Panc1 (cell line): ENCODE measurements around the gene SLC16A5. TPM values are rescaled to one million over a fixed set of nuclear protein-coding genes. Genes with fewer than 3 reads are reported as not detected.

ENCODE experiments used
- ATAC-seq: fragments of 200-7000 bp; cut with Tn5 transposase; 2 replicates; pipeline ENCODE4 v1.9.1; 2020; ENCODE audit warnings: mild to moderate bottlenecking, moderate library complexity
- BruUV-seq: library from RNA; stranded (reverse); fragments of 400-500 nt; replicated peaks from 2 replicates; lab custom pipeline; 2021; lab: Mats Ljungman, UMichigan
- CTCF ChIA-PET: fragments of 300-600 bp; sonication (Branson Sonifier 250); formaldehyde crosslinking; loops from one replicate; lab custom pipeline; 2022; ENCODE audit warnings: antibody characterized with exemption; lab: Charles Lee
- POLR2A ChIA-PET: fragments of 300-600 bp; sonication (Branson Sonifier 250); formaldehyde crosslinking; loops from one replicate; lab custom pipeline; 2022; ENCODE audit warnings: antibody characterized with exemption; lab: Charles Lee
- DNase-seq: peaks from one replicate; pipeline ENCODE4 v3.0.0-alpha.2; 2010; ENCODE audit warnings: low read depth, low spot score
- H3K27ac ChIP-seq: 2 replicates; pipeline ENCODE4 v1.5.1; 2011; ENCODE audit warnings: mild to moderate bottlenecking, low read length, inconsistent platforms
- H3K27me3 ChIP-seq: fragments of 200-500 bp; sonication (Bioruptor generic); 2 replicates; pipeline ENCODE4 v1.6.0; 2014; ENCODE audit warnings: low read length, inconsistent platforms; ENCODE audit not compliant: control insufficient read depth, insufficient read depth
- H3K36me3 ChIP-seq: fragments of 200-500 bp; sonication (Bioruptor generic); 2 replicates; pipeline ENCODE4 v1.5.1; 2014; ENCODE audit warnings: inconsistent platforms, mild to moderate bottlenecking, low read length, moderate library complexity; ENCODE audit not compliant: control insufficient read depth, insufficient read depth
- H3K4me1 ChIP-seq: 2 replicates; pipeline ENCODE4 v1.5.1; 2011; ENCODE audit warnings: inconsistent platforms, mild to moderate bottlenecking, low read length, moderate library complexity; ENCODE audit not compliant: control insufficient read depth, insufficient read depth
- H3K4me3 ChIP-seq, 2 experiments: 2 replicates each; pipeline ENCODE4 v1.5.1; 2011 to 2012; ENCODE audit warnings: low read depth in 2 of 2, low read length in 2 of 2, mild to moderate bottlenecking in 2 of 2, inconsistent platforms in 1 of 2, moderate library complexity in 1 of 2
- H3K9me3 ChIP-seq: fragments of 200-500 bp; sonication (Bioruptor generic); 2 replicates; pipeline ENCODE4 v1.5.1; 2014; ENCODE audit warnings: low read depth, mild to moderate bottlenecking, inconsistent platforms, low read length, moderate library complexity; ENCODE audit not compliant: control insufficient read depth, insufficient read depth
- POLR2AphosphoS5 ChIP-seq: IDR thresholded peaks from 2 replicates; pipeline ENCODE4 v1.6.1; 2012; ENCODE audit warnings: mild to moderate bottlenecking, low read depth, low read length, moderate library complexity
- SIN3A ChIP-seq: IDR thresholded peaks from 2 replicates; pipeline ENCODE4 v1.6.1; 2012; ENCODE audit warnings: low read depth, mild to moderate bottlenecking, low read length, moderate library complexity, borderline replicate concordance; ENCODE audit not compliant: insufficient read depth
- TCF7L2 ChIP-seq: IDR thresholded peaks from 2 replicates; pipeline ENCODE4 v1.6.1; 2011; ENCODE audit warnings: mild to moderate bottlenecking, low read depth, low read length, inconsistent platforms
- in situ Hi-C: cut with HindIII; loops from 2 replicates; pipeline ENCODE4 v1.10.0; 2016; ENCODE audit warnings: low sequenced_read_pairs, low pct_unique_long_range_greater_than_20kb
- intact Hi-C: fragments of 100-400 bp; cut with micrococcal nuclease; formaldehyde crosslinking; loops from one replicate; pipeline ENCODE4 v1.10.0; 2022; ENCODE audit not compliant: unreplicated experiment
- total RNA-seq: library from RNA; stranded (reverse); gene quantifications from one replicate; pipeline ENCODE4 v1.2.1, GENCODE V29; 2021; ENCODE audit not compliant: unreplicated experiment
- TF ChIP-seq, protein P1 (sequence below): fragments of 450-650 bp; IDR thresholded peaks from 2 replicates; pipeline ENCODE4 v1.5.1; 2017; ENCODE audit warnings: mild to moderate bottlenecking
- TF ChIP-seq, protein P2 (sequence below), 2 experiments: IDR thresholded peaks; 2 replicates each; pipeline ENCODE4 v1.6.1; 2011 to 2012; ENCODE audit warnings: low read depth in 2 of 2, control low read depth in 1 of 2, low read length in 1 of 2, mild to moderate bottlenecking in 1 of 2, moderate library complexity in 1 of 2; ENCODE audit not compliant: insufficient read depth in 1 of 2

SLC16A5 gene
- total RNA-seq, 1 experiment from 2014 or later: 46.6 TPM

DNA sequence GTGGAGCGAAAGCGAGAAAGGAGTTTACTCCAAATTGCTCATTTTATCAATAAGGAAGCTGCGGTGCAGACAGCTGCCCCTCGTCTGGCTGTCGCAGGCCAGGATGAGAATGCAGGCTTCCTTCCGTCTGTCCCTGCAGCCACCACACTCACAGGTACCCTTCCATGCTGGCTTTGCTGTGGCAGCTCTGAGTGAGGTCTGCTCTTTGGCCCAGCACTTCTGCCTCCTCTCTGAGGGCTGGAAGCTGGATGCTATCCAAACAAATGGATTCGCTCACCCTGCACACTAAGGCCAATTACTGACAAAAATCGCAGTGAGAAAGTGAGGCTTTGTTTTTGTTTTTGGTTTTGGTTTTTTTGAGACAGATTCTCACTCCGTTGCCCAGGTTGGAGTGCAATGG is 29.0 kb downstream of the SLC16A5 start:
- H3K4me3 ChIP-seq: no peak overlapping the region
- DNase-seq (no peak), ATAC-seq (no peak)
- BruUV-seq: no TSS peak
- POLR2A ChIA-PET: interaction anchor here (0.5 kb wide), 1 partner anchor 46 kb away, joined by 8 read pairs; no protein-coding TSS in a partner anchor
- peaks cover 15% of the 10 kb centered on the region for H3K4me1 ChIP-seq
- CTCF ChIA-PET: interaction anchor here (1.4 kb wide), 1 partner anchor 85 kb away, joined by 3 read pairs; no protein-coding TSS in a partner anchor
- intact Hi-C loops (no loop called here), in situ Hi-C loops (no loop called here)
- H3K27me3 ChIP-seq: no peaks in the 10 kb centered on the region
- H3K36me3 ChIP-seq: no peaks in the 10 kb centered on the region
- no peaks in the 10 kb centered on the region for H3K9me3 ChIP-seq
- no peak for TF ChIP-seq POLR2AphosphoS5
- TF ChIP-seq, protein P1, sequence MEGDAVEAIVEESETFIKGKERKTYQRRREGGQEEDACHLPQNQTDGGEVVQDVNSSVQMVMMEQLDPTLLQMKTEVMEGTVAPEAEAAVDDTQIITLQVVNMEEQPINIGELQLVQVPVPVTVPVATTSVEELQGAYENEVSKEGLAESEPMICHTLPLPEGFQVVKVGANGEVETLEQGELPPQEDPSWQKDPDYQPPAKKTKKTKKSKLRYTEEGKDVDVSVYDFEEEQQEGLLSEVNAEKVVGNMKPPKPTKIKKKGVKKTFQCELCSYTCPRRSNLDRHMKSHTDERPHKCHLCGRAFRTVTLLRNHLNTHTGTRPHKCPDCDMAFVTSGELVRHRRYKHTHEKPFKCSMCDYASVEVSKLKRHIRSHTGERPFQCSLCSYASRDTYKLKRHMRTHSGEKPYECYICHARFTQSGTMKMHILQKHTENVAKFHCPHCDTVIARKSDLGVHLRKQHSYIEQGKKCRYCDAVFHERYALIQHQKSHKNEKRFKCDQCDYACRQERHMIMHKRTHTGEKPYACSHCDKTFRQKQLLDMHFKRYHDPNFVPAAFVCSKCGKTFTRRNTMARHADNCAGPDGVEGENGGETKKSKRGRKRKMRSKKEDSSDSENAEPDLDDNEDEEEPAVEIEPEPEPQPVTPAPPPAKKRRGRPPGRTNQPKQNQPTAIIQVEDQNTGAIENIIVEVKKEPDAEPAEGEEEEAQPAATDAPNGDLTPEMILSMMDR: no peak
- no peak overlapping the region for H3K27ac ChIP-seq

DNA sequence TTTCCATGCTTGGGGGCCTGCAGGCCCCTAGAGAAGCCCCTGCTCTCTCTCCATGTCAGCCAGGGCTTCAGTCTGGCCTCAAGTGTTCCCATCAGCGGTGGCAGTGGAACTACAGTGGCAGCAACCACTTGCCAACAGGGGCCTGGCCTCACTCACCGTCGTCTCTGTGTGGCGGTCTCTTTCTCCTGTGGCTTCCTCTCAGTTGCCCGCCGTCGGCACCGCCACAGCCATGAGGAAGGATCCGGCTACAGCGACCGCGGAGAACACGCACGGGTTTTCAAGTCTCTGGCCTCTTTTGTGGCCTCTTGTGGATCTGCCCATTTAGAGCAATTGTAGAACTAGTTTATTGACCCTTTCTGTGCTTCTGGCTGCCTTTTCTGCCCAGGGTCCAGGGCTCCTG is 30.6 kb downstream of the SLC16A5 start:
- H3K4me1 ChIP-seq: peaks cover 12% of the 10 kb centered on the region
- intact Hi-C loops: no loop called here
- no peak overlapping the region for H3K4me3 ChIP-seq
- H3K36me3 ChIP-seq: no peaks in the 10 kb centered on the region
- no peaks in the 10 kb centered on the region for H3K27me3 ChIP-seq
- ATAC-seq (no peak), DNase-seq (no peak)
- in situ Hi-C loops: no loop called here
- BruUV-seq: no TSS peak
- no peak for TF ChIP-seq SIN3A
- TF ChIP-seq, protein P1: no peak
- no peak for TF ChIP-seq POLR2AphosphoS5
- TF ChIP-seq, protein P2, sequence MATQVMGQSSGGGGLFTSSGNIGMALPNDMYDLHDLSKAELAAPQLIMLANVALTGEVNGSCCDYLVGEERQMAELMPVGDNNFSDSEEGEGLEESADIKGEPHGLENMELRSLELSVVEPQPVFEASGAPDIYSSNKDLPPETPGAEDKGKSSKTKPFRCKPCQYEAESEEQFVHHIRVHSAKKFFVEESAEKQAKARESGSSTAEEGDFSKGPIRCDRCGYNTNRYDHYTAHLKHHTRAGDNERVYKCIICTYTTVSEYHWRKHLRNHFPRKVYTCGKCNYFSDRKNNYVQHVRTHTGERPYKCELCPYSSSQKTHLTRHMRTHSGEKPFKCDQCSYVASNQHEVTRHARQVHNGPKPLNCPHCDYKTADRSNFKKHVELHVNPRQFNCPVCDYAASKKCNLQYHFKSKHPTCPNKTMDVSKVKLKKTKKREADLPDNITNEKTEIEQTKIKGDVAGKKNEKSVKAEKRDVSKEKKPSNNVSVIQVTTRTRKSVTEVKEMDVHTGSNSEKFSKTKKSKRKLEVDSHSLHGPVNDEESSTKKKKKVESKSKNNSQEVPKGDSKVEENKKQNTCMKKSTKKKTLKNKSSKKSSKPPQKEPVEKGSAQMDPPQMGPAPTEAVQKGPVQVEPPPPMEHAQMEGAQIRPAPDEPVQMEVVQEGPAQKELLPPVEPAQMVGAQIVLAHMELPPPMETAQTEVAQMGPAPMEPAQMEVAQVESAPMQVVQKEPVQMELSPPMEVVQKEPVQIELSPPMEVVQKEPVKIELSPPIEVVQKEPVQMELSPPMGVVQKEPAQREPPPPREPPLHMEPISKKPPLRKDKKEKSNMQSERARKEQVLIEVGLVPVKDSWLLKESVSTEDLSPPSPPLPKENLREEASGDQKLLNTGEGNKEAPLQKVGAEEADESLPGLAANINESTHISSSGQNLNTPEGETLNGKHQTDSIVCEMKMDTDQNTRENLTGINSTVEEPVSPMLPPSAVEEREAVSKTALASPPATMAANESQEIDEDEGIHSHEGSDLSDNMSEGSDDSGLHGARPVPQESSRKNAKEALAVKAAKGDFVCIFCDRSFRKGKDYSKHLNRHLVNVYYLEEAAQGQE (IDR thresholded peaks at IDR 0.05; ENCODE audit: insufficient read depth in 1 of 2, low read depth in 2 of 2, low read length in 1 of 2): no peak
- TF ChIP-seq TCF7L2: no peak
- ChIA-PET POLR2A (interaction anchor here (0.6 to 0.7 kb wide), 3 partner anchors 7 to 108 kb away, joined by 4 to 10 read pairs (median 6); no protein-coding TSS in a partner anchor), CTCF (interaction anchor here (0.6 to 0.9 kb wide), 2 partner anchors 83 to 85 kb away, joined by 3 to 6 read pairs; no protein-coding TSS in a partner anchor)
- no peaks in the 10 kb centered on the region for H3K9me3 ChIP-seq
- no peak overlapping the region for H3K27ac ChIP-seq
